Stromal cell of bone marrow (primary cell): ENCODE measurements around the gene EHD4.
A peak's percentile ranks its signal among the peaks of the same experiment; 100 is the strongest.

Experiments
- DNase-seq: peaks from one replicate; pipeline ENCODE4 v3.0.0-alpha.2; 2012; ENCODE audit warnings: low read depth

EHD4 gene

GRCh38 chr15:41919954-41920538 is 52.3 kb downstream of the EHD4 start:
- peak; percentile 79 for DNase-seq

- DNase-seq, result no peak
Observed at GRCh38 chr15:41919201-41919820, 53.0 kb downstream of the EHD4 start.

- DNase-seq, result no peak
Observed at GRCh38 chr15:41918506-41919126, 53.7 kb downstream of the EHD4 start.

GRCh38 chr15:41917767-41918430 is 54.5 kb downstream of the EHD4 start:
- DNase-seq, result no peak

GRCh38 chr15:41915255-41915994 is 56.9 kb downstream of the EHD4 start:
- DNase-seq, result no peak

- DNase-seq, result no peak
Observed at GRCh38 chr15:41914411-41914810, 57.9 kb downstream of the EHD4 start.

- DNase-seq, result no peak
Observed at GRCh38 chr15:41913256-41913655, 59.1 kb downstream of the EHD4 start.

- no peak for DNase-seq
Observed at GRCh38 chr15:41911691-41912345, 60.5 kb downstream of the EHD4 start.

- no peak for DNase-seq
Observed at GRCh38 chr15:41908736-41909461, 63.5 kb downstream of the EHD4 start.

GRCh38 chr15:41907141-41907540 is 65.2 kb downstream of the EHD4 start:
- DNase-seq, result no peak

GRCh38 chr15:41906608-41907007 is 65.7 kb downstream of the EHD4 start:
- no peak for DNase-seq

GRCh38 chr15:41905036-41905793 is 67.1 kb downstream of the EHD4 start:
- DNase-seq, result no peak

GRCh38 chr15:41904541-41905005 is 67.8 kb downstream of the EHD4 start:
- DNase-seq, result peak; percentile 18

GRCh38 chr15:41903782-41904181 is 68.6 kb downstream of the EHD4 start:
- no peak for DNase-seq

GRCh38 chr15:41901431-41901830 is 70.9 kb downstream of the EHD4 start:
- DNase-seq, result no peak

GRCh38 chr15:41900526-41901380 is 71.6 kb downstream of the EHD4 start:
- DNase-seq, result no peak

GRCh38 chr15:41899854-41900442 is 72.4 kb downstream of the EHD4 start:
- DNase-seq, result no peak

- DNase-seq, result no peak
Observed at GRCh38 chr15:41897363-41897799, 75.0 kb downstream of the EHD4 start.

GRCh38 chr15:41896566-41896965 is 75.8 kb downstream of the EHD4 start:
- no peak for DNase-seq
